Gastroesophageal sphincter (tissue), 3 donors: ENCODE results near the gene ARRDC4.

ENCODE experiments used
- EP300 ChIP-seq: sonication (generic); formaldehyde crosslinking; IDR thresholded peaks from one replicate; pipeline ENCODE4 v1.6.1; 2017; ENCODE audit warnings: antibody characterized with exemption, mild to moderate bottlenecking
- POLR2A ChIP-seq, 2 donors: fragments of 450-650 bp; IDR thresholded peaks; one replicate each; pipeline ENCODE4 v1.6.1; 2017; ENCODE audit warnings: antibody characterized with exemption in 2 of 2, mild to moderate bottlenecking in 2 of 2, moderate library complexity in 1 of 2
- POLR2AphosphoS5 ChIP-seq: sonication (generic); formaldehyde crosslinking; IDR thresholded peaks from one replicate; pipeline ENCODE4 v1.6.1; 2017; ENCODE audit warnings: antibody characterized with exemption
- TF ChIP-seq, protein P1 (sequence below), 4 experiments: fragments of 200-600 bp in 2 of 4; fragments of 450-650 bp in 2 of 4; sonication (generic) in 1 of 4; IDR thresholded peaks; one replicate each; pipeline ENCODE4 v1.5.1; 2017 to 2019; ENCODE audit warnings: antibody characterized with exemption in 4 of 4, mild to moderate bottlenecking in 2 of 4, moderate library complexity in 2 of 4

- TF ChIP-seq, protein P1, sequence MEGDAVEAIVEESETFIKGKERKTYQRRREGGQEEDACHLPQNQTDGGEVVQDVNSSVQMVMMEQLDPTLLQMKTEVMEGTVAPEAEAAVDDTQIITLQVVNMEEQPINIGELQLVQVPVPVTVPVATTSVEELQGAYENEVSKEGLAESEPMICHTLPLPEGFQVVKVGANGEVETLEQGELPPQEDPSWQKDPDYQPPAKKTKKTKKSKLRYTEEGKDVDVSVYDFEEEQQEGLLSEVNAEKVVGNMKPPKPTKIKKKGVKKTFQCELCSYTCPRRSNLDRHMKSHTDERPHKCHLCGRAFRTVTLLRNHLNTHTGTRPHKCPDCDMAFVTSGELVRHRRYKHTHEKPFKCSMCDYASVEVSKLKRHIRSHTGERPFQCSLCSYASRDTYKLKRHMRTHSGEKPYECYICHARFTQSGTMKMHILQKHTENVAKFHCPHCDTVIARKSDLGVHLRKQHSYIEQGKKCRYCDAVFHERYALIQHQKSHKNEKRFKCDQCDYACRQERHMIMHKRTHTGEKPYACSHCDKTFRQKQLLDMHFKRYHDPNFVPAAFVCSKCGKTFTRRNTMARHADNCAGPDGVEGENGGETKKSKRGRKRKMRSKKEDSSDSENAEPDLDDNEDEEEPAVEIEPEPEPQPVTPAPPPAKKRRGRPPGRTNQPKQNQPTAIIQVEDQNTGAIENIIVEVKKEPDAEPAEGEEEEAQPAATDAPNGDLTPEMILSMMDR (IDR thresholded peaks at IDR 0.05), result no peak
- TF ChIP-seq POLR2A (IDR thresholded peaks at IDR 0.05), result no peak
- no peak for TF ChIP-seq POLR2AphosphoS5
- TF ChIP-seq EP300, result no peak
These were observed 11.9 kb downstream of the ARRDC4 start for GRCh38 chr15:97972366-97972765.
